ENCODE results near the gene TGM3. TPM values are rescaled to one million over a fixed set of nuclear protein-coding genes. Genes with fewer than 3 reads are reported as not detected.

Gene TGM3
- total RNA-seq, 3 donors from 2014 or later: 0.26 TPM; not detected in 2

DNA sequence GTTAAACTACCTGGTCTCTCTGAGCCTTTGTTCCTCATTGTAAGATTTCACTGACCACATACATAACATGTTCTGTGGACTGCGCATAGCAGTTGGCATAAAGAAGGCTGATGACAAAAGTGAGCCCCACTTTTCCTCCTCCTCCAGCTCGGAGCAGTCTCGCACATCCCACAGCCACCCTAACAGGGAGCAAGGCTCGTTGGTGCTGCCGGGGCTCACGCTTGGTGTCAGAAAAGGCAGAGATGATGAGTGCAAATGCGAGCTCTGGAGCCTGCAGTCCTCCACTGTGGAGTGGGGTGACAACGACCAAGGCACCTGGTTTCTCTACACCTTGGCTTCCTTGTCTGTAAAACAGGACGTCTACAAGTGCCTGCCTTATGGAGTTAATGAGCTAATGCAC, 9.7 kb downstream of the TGM3 start:
- ATAC-seq (no peak), DNase-seq (no peak)
- Mint-ChIP-seq H3K36me3 (ENCODE audit: insufficient read depth) (no peaks in the 10 kb centered on the region), H3K4me3 (no peak overlapping the region), H3K9me3 (no peaks in the 10 kb centered on the region), H3K4me1 (ENCODE audit: low read depth) (peaks cover 4% of the 10 kb centered on the region), H3K27me3 (ENCODE audit: low read depth) (peaks cover 9% of the 10 kb centered on the region)

DNA sequence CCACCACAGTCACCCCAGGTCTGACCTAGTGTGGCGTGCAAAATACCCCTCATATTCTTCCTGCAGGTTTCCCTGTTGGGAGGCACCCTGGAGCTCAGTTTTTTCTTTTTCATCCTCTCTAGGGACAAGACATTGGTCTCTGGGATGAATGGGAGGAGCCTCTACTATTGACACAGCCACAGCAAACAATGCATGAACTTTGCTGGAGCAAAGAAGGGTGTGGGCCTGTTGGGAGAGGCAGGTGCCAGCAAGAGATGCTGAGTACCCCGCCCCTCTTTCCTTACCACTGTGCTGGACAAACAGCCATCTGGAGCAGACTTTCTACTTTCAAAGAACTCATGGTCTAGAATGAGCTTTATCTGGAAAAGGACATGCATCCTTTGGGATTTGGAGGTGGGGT, 10.1 kb downstream of the TGM3 start:
- ATAC-seq (no peak), DNase-seq (no peak)
- no peaks in the 10 kb centered on the region for H3K9me3 Mint-ChIP-seq
- no peaks in the 10 kb centered on the region for H3K36me3 Mint-ChIP-seq (ENCODE audit: insufficient read depth)
- H3K4me3 Mint-ChIP-seq: no peak overlapping the region
- H3K4me1 Mint-ChIP-seq (ENCODE audit: low read depth): peaks cover 3% of the 10 kb centered on the region
- H3K27me3 Mint-ChIP-seq (ENCODE audit: low read depth): peaks cover 9% of the 10 kb centered on the region

DNA sequence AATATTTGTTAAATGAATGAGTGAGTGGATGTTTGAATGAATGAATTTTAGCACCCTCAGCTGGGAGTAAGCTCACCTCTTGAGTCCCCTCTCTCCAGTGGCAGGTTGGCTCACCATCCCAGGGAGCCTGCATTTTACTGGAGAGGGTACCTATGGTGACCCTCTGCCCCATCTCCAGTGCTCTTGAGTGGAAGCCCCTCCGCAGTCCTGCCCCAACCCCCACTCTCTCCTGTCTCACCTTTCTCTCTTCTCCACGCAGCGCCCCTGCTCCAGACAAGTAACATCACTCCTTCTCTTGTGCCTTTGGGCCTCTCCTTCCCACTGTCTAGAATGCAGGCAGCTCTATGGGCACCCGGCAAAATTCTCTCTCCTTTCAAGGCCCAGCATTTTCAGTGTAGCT, 11.3 kb downstream of the TGM3 start:
- no peaks in the 10 kb centered on the region for H3K4me1 Mint-ChIP-seq (ENCODE audit: low read depth)
- DNase-seq (no peak), ATAC-seq (no peak)
- H3K27me3 Mint-ChIP-seq (ENCODE audit: low read depth): peaks cover 9% of the 10 kb centered on the region
- H3K36me3 Mint-ChIP-seq (ENCODE audit: insufficient read depth): no peaks in the 10 kb centered on the region
- H3K9me3 Mint-ChIP-seq: no peaks in the 10 kb centered on the region
- no peak overlapping the region for H3K4me3 Mint-ChIP-seq

DNA sequence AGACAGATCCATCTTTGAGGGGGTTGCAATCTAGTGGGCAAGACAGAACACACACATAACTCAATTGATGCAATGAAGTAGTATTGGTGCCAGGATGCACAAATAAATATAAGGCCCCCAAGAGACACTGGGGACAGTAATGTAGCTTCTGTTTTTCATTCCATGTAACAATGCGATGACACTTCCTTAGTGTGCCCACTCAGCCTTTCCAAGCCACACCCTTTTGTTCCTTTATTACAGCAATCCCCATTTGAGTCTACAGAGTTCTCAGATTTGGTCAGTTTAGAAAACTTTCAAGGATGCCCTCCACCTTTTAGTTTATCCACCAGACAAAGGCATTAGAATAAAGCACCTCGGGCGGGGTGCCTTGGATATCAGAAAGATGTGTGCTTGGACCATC, 15.5 kb downstream of the TGM3 start:
- H3K27me3 Mint-ChIP-seq (ENCODE audit: low read depth): peaks cover 3% of the 10 kb centered on the region
- H3K4me3 Mint-ChIP-seq: no peak overlapping the region
- no peak for ATAC-seq
- H3K36me3 Mint-ChIP-seq (ENCODE audit: insufficient read depth): no peaks in the 10 kb centered on the region
- H3K4me1 Mint-ChIP-seq (ENCODE audit: low read depth): no peaks in the 10 kb centered on the region
- no peak for DNase-seq
- no peaks in the 10 kb centered on the region for H3K9me3 Mint-ChIP-seq

DNA sequence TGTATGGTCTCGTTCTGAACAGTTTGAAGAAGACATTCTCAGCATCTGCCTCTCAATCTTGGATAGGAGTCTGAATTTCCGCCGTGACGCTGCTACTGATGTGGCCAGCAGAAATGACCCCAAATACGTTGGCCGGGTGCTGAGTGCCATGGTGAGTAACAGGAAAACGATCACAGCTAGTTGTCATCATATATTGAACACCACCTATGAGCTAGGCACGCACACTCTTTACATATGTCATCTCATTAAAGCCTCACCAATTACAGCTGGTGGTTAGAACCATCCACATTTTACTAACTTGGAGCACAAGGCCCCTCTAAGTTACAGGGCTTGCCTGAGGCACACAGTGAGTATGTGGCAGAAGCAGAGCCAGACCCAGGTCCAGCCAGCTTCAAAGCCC, 17.1 kb downstream of the TGM3 start:
- peaks cover 4% of the 10 kb centered on the region for H3K27me3 Mint-ChIP-seq (ENCODE audit: low read depth)
- DNase-seq: no peak

DNA sequence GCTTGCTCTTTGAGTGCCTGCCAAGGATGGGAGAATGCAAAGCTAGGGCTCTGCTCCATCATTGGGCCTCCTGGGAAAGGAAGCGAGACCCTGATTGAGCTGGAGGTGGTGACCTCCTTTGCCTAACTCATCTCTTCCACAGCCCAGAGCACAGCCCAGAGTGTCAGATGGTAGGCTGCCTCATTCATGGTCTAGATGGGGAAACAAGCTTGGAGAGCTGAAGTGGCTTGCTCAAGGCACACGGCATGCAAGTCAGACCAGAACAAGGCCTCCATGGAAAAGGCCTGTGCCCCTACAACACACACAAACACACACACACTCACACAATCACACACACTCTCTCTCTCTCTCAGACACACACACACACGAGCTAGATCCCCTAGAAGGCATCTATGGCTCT, 17.5 kb downstream of the TGM3 start:
- Mint-ChIP-seq H3K27me3 (ENCODE audit: low read depth) (peaks cover 4% of the 10 kb centered on the region), H3K4me3 (no peak overlapping the region)

More for the DNA sequence above, 17.1 kb downstream of the TGM3 start:
- Mint-ChIP-seq H3K36me3 (ENCODE audit: insufficient read depth) (no peaks in the 10 kb centered on the region), H3K4me3 (no peak overlapping the region), H3K9me3 (no peaks in the 10 kb centered on the region), H3K4me1 (ENCODE audit: low read depth) (no peaks in the 10 kb centered on the region)
- ATAC-seq: no peak

DNA sequence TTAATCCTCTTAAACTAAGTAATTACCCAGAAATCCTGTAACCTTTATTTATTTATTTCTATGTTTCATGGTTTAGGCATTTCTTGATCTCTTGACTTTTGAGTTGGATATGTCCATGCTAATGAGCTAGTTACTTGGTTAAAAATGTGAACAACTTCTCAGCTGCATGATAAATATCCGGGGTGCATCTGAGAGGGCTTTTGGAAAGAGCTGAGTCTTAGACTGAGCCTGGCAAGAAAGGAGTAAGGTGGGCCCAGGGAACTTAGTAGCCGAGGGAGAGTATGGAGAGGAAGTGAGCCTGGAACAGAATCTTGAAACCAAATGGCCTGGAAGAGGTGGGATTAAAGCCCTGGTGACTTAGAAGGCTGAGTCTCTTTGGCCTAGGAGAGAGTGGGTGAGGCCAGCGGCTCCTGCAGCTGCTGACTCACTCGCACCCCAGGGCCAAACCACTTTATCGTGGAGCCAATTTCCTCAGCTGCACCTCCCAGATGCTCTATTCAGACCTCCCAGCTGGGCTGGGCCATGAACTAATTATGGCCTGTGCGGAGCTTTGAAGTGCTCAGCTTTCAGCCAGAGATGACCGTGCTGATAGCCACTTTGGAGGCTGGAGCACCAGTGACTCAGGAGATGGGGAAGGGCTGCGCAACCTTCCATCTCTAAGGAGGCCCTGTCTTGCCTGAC, 19.1 kb downstream of the TGM3 start:
- Mint-ChIP-seq H3K36me3 (ENCODE audit: insufficient read depth) (no peaks in the 10 kb centered on the region), H3K4me3 (no peak overlapping the region), H3K9me3 (peaks cover 7% of the 10 kb centered on the region), H3K4me1 (ENCODE audit: low read depth) (no peaks in the 10 kb centered on the region), H3K27me3 (ENCODE audit: low read depth) (peaks cover 8% of the 10 kb centered on the region)
- ATAC-seq (no peak), DNase-seq (no peak)

More for the DNA sequence above, 17.5 kb downstream of the TGM3 start:
- DNase-seq (no peak), ATAC-seq (no peak)
- no peaks in the 10 kb centered on the region for H3K9me3 Mint-ChIP-seq
- H3K36me3 Mint-ChIP-seq (ENCODE audit: insufficient read depth): no peaks in the 10 kb centered on the region
- no peaks in the 10 kb centered on the region for H3K4me1 Mint-ChIP-seq (ENCODE audit: low read depth)

DNA sequence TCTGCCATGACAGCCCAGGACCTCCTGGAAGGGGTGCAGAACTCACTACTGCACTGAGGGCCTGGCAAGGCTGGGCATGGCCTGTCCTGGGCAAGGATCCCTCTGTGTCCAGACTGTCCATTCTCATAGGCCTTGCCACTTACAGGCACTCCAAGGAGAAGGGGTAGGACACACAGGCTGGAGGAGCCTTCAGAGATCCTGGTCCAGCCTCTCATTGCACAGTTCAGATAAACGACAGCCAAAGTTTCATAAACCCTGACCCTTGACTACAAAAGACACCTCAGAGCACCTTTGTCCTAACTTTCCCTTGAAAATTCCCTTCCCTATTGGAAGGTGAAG, 19.6 kb downstream of the TGM3 start:
- H3K4me3 Mint-ChIP-seq: no peak overlapping the region
- H3K9me3 Mint-ChIP-seq: peaks cover 7% of the 10 kb centered on the region
- H3K4me1 Mint-ChIP-seq (ENCODE audit: low read depth): no peaks in the 10 kb centered on the region
- peaks cover 8% of the 10 kb centered on the region for H3K27me3 Mint-ChIP-seq (ENCODE audit: low read depth)
- H3K36me3 Mint-ChIP-seq (ENCODE audit: insufficient read depth): no peaks in the 10 kb centered on the region
- no peak for DNase-seq
- no peak for ATAC-seq

DNA sequence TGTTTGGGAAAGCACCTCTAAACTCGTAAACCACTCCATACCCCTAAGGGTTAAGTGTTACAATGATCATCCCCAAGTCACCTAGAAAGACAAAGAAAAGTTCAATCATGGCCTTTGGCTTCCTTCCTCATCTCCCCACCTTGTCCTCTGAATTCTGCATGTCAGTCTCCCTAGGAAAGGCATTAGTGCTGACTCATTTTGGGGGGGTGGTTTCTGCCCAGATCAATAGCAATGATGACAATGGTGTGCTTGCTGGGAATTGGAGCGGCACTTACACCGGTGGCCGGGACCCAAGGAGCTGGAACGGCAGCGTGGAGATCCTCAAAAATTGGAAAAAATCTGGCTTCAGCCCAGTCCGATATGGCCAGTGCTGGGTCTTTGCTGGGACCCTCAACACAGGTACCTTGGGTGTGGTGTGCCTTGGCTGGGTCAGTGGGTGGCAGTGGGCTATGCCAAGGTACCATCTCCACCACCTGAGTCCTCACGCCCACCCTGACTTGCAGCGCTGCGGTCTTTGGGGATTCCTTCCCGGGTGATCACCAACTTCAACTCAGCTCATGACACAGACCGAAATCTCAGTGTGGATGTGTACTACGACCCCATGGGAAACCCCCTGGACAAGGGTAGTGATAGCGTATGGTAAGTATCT, 21.2 kb downstream of the TGM3 start:
- Mint-ChIP-seq H3K36me3 (ENCODE audit: insufficient read depth) (no peaks in the 10 kb centered on the region), H3K4me1 (ENCODE audit: low read depth) (no peaks in the 10 kb centered on the region), H3K9me3 (peaks cover 7% of the 10 kb centered on the region), H3K4me3 (no peak overlapping the region), H3K27me3 (ENCODE audit: low read depth) (peaks cover 8% of the 10 kb centered on the region)
- DNase-seq (no peak), ATAC-seq (no peak)

DNA sequence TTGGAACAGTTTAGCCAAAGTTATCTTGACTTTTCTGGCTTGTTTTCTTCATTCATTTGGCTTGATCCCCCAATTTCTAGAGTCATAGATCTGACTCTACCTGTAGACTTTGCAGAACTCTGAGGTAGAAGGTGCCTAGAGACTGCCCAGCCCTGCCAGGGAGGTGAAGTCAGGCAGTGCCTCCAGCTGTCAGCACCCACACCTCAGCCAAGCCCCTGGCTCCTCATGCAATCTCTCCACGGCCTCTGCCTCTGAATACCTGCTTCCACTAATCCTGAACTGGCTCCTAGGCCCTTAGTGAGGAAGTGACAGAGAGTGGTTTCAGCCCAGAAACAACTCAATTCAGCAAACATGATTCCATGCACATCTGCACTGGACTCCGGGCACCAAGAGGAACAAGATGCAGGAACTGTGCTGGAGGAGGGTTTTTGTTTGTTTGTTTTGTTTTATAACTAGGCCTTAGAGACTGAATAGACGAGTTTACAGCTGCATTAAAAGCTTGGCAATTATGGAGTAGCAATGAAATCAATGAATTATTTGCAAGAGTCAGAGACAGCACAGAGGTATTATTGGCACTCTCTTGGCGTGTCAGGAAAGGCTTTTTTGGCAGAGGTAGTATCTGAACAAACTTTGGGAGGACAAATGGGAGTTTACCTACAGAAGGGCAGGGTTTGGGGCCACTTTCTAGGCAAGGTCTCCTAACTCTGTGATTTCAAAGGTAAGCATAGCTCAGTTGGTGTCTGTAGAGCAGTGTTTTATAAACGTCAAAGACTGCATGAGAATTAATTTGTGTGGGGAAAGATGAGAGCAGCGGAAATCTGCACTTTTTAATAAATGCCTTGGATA, 25.2 kb downstream of the TGM3 start:
- no peak for ATAC-seq
- Mint-ChIP-seq H3K9me3 (peaks cover 7% of the 10 kb centered on the region), H3K36me3 (ENCODE audit: insufficient read depth) (no peaks in the 10 kb centered on the region), H3K4me1 (ENCODE audit: low read depth) (no peaks in the 10 kb centered on the region), H3K4me3 (no peak overlapping the region), H3K27me3 (ENCODE audit: low read depth) (peaks cover 21% of the 10 kb centered on the region)
- no peak for DNase-seq

DNA sequence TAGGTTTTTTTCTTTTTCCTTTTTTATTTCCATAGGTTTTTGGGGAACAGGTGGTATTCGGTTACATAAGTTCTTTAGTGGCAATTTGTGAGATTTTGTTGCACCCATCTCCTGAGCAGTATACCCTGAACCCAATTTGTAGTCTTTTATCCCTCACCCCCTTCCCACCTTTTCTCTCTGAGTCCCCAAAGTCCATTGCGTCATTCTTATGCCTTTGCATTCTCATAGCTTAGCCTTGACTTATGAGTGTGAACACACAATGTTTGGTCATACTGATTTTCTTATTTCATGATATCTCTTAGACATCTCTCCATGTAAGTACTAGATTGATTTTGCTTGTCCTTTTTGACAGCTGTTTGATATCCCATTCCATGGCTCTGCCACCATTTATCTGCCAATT, 27.2 kb downstream of the TGM3 start:
- no peak for DNase-seq
- H3K4me1 Mint-ChIP-seq (ENCODE audit: low read depth): no peaks in the 10 kb centered on the region
- H3K36me3 Mint-ChIP-seq (ENCODE audit: insufficient read depth): no peaks in the 10 kb centered on the region
- H3K4me3 Mint-ChIP-seq: no peak overlapping the region
- no peak for ATAC-seq
- H3K9me3 Mint-ChIP-seq: peaks cover 7% of the 10 kb centered on the region
- peaks cover 28% of the 10 kb centered on the region for H3K27me3 Mint-ChIP-seq (ENCODE audit: low read depth)

DNA sequence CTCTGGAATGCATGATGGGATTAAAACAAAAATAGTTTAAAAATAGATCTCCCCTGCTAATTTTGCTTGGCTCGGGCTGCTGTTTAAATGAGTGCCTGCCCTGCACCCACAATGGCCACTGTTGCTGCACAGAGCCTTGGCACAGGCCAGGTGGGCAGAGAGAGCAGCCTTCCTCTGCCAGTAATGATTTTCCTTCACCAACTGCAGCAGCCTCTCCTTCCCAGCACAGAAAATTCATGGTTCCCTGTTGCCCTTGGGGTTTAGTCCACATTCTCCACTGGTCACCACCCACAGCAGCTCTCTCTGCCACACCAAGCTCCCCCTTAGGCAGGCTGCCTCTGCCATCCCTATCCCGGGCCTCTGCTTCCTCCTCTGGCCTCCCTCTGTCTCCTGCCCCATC, 30.2 kb downstream of the TGM3 start:
- DNase-seq (no peak), ATAC-seq (no peak)
- H3K4me1 Mint-ChIP-seq (ENCODE audit: low read depth): no peaks in the 10 kb centered on the region
- H3K27me3 Mint-ChIP-seq (ENCODE audit: low read depth): peaks cover 24% of the 10 kb centered on the region
- no peaks in the 10 kb centered on the region for H3K36me3 Mint-ChIP-seq (ENCODE audit: insufficient read depth)
- H3K9me3 Mint-ChIP-seq: no peaks in the 10 kb centered on the region
- H3K4me3 Mint-ChIP-seq: no peak overlapping the region

DNA sequence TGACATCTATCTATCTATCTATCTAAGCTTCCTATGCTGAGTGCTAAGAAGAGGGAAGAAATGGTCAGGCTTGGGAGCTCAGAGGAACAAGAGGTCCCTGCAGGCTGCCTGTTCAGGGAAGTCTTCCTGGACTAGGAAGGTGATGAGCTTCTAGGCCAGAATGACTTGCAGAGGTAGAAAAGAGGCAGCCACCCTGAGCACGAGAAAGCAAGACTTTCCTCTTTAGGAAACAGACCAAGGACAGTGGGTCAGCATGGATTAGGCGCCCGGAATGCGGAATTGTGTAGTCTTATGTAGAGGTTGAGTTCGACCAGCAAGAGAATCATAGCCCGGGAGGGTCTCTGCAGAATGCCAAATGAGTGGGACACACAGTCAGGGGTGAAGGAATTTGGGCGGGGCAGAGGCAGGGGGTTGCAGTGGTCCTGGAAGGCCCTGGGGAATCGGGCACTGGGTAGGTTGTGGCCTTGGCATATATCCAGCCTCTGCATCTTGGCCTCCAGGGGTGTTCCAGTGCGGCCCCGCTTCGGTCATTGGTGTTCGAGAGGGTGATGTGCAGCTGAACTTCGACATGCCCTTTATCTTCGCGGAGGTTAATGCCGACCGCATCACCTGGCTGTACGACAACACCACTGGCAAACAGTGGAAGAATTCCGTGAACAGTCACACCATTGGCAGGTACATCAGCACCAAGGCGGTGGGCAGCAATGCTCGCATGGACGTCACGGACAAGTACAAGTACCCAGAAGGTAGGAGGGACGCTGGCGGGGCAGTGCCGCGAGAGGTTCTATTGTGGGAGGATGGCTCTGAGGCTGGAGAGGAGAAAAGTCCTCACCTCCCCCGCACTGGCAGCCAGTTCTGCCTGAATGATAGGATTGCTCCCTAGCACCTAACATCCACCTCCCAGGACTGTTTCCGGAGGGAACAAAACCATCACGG, 32.1 kb downstream of the TGM3 start:
- H3K9me3 Mint-ChIP-seq: no peaks in the 10 kb centered on the region
- no peak overlapping the region for H3K4me3 Mint-ChIP-seq
- H3K4me1 Mint-ChIP-seq (ENCODE audit: low read depth): no peaks in the 10 kb centered on the region
- DNase-seq (no peak), ATAC-seq (no peak)
- no peaks in the 10 kb centered on the region for H3K36me3 Mint-ChIP-seq (ENCODE audit: insufficient read depth)
- H3K27me3 Mint-ChIP-seq (ENCODE audit: low read depth): peaks cover 24% of the 10 kb centered on the region

DNA sequence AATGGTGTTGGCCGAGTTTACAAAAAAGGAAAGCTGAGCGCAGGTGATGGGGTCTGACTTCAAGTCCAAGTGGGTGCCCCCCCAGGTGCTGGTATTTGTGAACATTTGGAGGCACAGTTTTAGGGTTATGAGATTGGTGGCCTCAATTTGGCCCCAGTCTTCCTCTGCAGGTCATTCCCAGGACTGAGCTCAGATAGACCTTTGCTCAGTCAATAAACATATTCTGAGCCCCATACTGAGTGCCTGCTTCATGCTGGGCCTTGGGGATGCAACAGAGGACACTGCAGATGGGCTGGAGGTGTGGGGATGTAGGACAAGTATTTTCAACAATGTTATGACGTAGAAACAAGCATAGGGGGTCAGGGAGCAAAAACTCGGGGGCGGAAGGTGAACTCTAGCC, 33.5 kb downstream of the TGM3 start:
- DNase-seq: no peak
- no peaks in the 10 kb centered on the region for H3K36me3 Mint-ChIP-seq (ENCODE audit: insufficient read depth)
- peaks cover 23% of the 10 kb centered on the region for H3K27me3 Mint-ChIP-seq (ENCODE audit: low read depth)
- H3K4me1 Mint-ChIP-seq (ENCODE audit: low read depth): no peaks in the 10 kb centered on the region
- H3K9me3 Mint-ChIP-seq: no peaks in the 10 kb centered on the region
- no peak for ATAC-seq
- no peak overlapping the region for H3K4me3 Mint-ChIP-seq
